Smooth muscle cell (in vitro differentiated cells): Measurements from ENCODE around the gene RNF130. TPM values are rescaled to one million over a fixed set of nuclear protein-coding genes. Genes with fewer than 3 reads are reported as not detected.

ENCODE experiments used
- DNase-seq: peaks from one replicate; lab custom pipeline; 2025; ENCODE audit not compliant: unreplicated experiment; lab: John Stamatoyannopoulos, UW
- H2AFZ ChIP-seq: fragments of 200-600 bp; sonication (generic); 2 replicates; pipeline ENCODE4 v1.6.0; 2016; ENCODE audit warnings: antibody characterized with exemption, low read depth, mild to moderate bottlenecking
- H3F3A ChIP-seq: fragments of 200-600 bp; sonication (generic); 2 replicates; pipeline ENCODE4 v1.6.0; 2017; ENCODE audit warnings: antibody characterized with exemption, low read depth
- H3K27ac ChIP-seq: fragments of 200-600 bp; sonication (generic); 2 replicates; pipeline ENCODE4 v1.5.1; 2016; ENCODE audit warnings: low read depth, mild to moderate bottlenecking
- H3K27me3 ChIP-seq: fragments of 200-600 bp; sonication (generic); 2 replicates; pipeline ENCODE4 v1.6.1; 2016; ENCODE audit warnings: low read depth, mild to moderate bottlenecking
- H3K36me3 ChIP-seq: fragments of 200-600 bp; sonication (generic); 2 replicates; pipeline ENCODE4 v1.5.1; 2016; ENCODE audit warnings: low read depth
- H3K4me1 ChIP-seq: fragments of 200-600 bp; sonication (generic); 2 replicates; pipeline ENCODE4 v1.5.1; 2016; ENCODE audit warnings: low read depth
- H3K4me2 ChIP-seq: fragments of 200-600 bp; sonication (generic); 2 replicates; pipeline ENCODE4 v1.6.0; 2016; ENCODE audit warnings: mild to moderate bottlenecking
- H3K4me3 ChIP-seq: fragments of 200-600 bp; sonication (generic); 2 replicates; pipeline ENCODE4 v1.5.1; 2016; ENCODE audit warnings: mild to moderate bottlenecking
- H3K79me2 ChIP-seq: fragments of 200-600 bp; sonication (generic); 2 replicates; pipeline ENCODE4 v1.6.0; 2016; ENCODE audit warnings: low read depth, mild to moderate bottlenecking
- H3K9ac ChIP-seq: fragments of 200-600 bp; sonication (generic); 2 replicates; pipeline ENCODE4 v1.6.0; 2016; ENCODE audit warnings: low read depth
- H3K9me3 ChIP-seq: fragments of 200-600 bp; sonication (generic); replicated peaks from 2 replicates; pipeline ENCODE4 v1.5.1; 2016; ENCODE audit warnings: low read depth
- H4K20me1 ChIP-seq: fragments of 200-600 bp; sonication (generic); 2 replicates; pipeline ENCODE4 v1.6.0; 2016; ENCODE audit warnings: low read depth
- CTCF ChIP-seq: fragments of 200-600 bp; sonication (generic); IDR thresholded peaks from 2 replicates; pipeline ENCODE4 v1.5.1; 2017; ENCODE audit warnings: borderline replicate concordance, mild to moderate bottlenecking, antibody characterized with exemption; ENCODE audit not compliant: insufficient read depth, poor library complexity, severe bottlenecking
- WGBS: methylation state at CpG from one replicate; pipeline ENCODE4 v1.1.7; 2016; ENCODE audit warnings: low lambda C conversion rate; 5-methylcytosine and 5-hydroxymethylcytosine counted together
- polyA plus RNA-seq: library from polyadenylated mRNA; unstranded; fragments of >200 nt; fragmentation: Nextera tagmentation; extraction: Ambion mirVana; gene quantifications from 2 replicates; pipeline ENCODE4 v1.2.1, GENCODE V29; 2016
- total RNA-seq: library from RNA; depleted of rRNA; stranded (reverse); fragments of >200 nt; gene quantifications from 2 replicates; pipeline ENCODE4 v1.2.3, GENCODE V29; 2014

The RNF130 gene
- total and polyA plus RNA-seq, 2 experiments from 2014 or later = 32.4 to 37.5 TPM

DNA sequence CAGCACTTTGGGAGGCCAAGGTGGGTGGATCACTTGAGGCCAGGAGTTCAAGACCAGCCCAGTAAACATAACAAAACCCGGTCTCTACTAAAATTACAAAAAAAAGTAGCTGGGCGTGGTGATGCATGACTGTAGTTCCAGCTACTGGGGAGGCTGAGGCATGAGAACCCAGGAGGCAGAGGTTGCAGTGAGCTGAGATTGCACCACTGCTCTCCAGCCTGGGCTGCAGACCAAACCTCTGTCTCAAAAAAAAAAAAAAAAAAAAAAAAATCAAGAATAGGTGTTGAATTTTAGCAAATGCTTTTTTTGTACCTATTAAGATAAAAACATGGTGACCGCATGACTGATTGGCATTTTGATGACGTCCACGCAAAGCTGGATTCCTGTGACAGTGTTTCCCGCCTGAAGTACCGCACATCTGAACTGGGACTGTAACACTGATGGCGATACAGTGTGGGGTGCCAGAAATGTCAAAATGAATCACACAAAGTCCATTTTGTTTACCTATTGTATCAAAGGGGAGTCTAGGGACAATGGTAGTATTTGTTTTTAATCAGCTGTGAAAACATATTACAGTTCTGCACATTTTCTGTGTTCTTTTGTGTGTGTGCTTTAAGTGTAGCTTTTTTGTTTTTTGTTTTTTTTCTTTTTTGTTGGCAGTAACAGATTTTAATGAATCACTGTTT is 140.6 kb downstream of the RNF130 start:
- Histone ChIP-seq H3K9ac (no peak overlapping the region), H4K20me1 (no peaks in the 10 kb centered on the region), H3K36me3 (no peaks in the 10 kb centered on the region), H3K9me3 (no peaks in the 10 kb centered on the region), H3K4me1 (no peaks in the 10 kb centered on the region), H3K27me3 (no peaks in the 10 kb centered on the region), H2AFZ (no peak overlapping the region), H3F3A (no peaks in the 10 kb centered on the region), H3K4me2 (no peak overlapping the region), H3K79me2 (no peaks in the 10 kb centered on the region), H3K27ac (no peak overlapping the region), H3K4me3 (no peak overlapping the region)
- TF ChIP-seq CTCF = no peak
- 94% methylated on average over 8 of the region's 8 CpGs for WGBS
- DNase-seq = no peak

DNA sequence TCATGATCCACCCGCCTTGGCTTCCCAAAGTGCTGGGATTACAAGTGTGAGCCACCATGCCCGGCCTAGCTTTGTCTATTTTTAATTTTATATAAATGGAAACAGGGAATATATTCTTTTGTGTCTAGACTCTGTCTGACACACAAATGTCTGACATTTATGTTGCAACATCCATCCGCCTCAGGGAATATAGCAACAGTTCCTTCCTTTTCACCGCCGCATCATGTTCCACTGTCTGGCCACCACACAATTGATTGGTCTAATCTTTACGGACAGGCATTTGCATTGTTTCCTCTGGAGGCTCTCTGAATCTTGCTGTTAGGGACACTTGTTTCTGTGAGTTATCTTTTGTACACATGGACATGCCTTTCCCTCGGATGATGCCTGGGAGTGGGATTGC is 143.7 kb downstream of the RNF130 start:
- no peak for TF ChIP-seq CTCF
- Histone ChIP-seq H3K36me3 (no peaks in the 10 kb centered on the region), H3K4me1 (no peaks in the 10 kb centered on the region), H3K27me3 (no peaks in the 10 kb centered on the region), H3K9me3 (no peaks in the 10 kb centered on the region), H3K79me2 (no peaks in the 10 kb centered on the region), H3F3A (no peaks in the 10 kb centered on the region), H3K9ac (no peak overlapping the region), H4K20me1 (no peaks in the 10 kb centered on the region), H3K4me2 (no peak overlapping the region), H2AFZ (no peak overlapping the region), H3K27ac (no peak overlapping the region), H3K4me3 (no peak overlapping the region)
- DNase-seq = no peak
- WGBS = 97% methylated on average over 7 of the region's 7 CpGs

DNA sequence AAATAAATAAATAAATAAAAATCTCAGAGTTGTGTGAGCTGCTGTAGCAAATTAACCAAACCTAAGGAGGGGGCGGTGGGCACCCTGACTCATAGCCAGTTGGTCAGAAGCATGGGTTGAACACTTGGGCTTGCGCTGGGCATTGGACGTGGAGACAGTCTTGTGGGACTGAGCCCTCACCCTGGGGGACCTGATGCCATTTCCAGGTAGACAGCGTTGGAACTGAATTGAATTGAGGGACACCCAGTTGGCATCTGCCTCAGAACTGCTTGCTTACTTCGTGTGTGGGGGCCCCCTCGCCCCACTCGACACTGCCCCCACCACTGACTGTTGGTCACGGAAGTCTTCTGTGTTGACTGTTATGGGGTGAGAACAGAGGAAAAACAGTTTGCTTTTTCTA is 144.9 kb downstream of the RNF130 start:
- no peaks in the 10 kb centered on the region for H3K27me3 ChIP-seq
- H4K20me1 ChIP-seq = no peaks in the 10 kb centered on the region
- H3K4me2 ChIP-seq = no peak overlapping the region
- no peak for DNase-seq
- H3K9ac ChIP-seq = no peak overlapping the region
- no peak for TF ChIP-seq CTCF
- no peaks in the 10 kb centered on the region for H3K9me3 ChIP-seq
- H3K27ac ChIP-seq = no peak overlapping the region
- H3K4me1 ChIP-seq = no peaks in the 10 kb centered on the region
- H2AFZ ChIP-seq = no peak overlapping the region
- WGBS = 90% methylated on average over 8 of the region's 8 CpGs
- H3K4me3 ChIP-seq = no peak overlapping the region
- H3K36me3 ChIP-seq = no peaks in the 10 kb centered on the region
- H3F3A ChIP-seq = no peaks in the 10 kb centered on the region
- no peaks in the 10 kb centered on the region for H3K79me2 ChIP-seq

DNA sequence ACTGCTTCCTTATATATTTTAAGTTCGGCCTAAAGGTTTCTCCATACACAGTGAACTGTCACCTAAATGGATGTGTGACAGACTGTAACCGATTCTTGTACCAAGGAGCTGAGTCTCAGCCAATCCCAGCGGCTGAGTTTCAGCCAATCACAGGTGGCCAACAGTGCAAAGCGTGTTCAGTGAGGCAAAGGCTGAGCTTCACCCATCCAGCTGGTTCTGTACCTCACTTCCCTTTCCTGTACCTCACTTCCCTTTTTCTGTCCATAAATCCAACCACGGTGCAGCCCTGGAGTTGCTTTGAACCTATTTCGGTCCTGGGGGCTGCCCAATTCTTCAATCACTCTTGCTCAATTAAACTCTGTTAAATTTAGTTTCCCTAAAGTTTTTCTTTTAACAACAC is 148.1 kb downstream of the RNF130 start:
- DNase-seq = no peak
- Histone ChIP-seq H3K4me1 (no peaks in the 10 kb centered on the region), H3K27me3 (no peaks in the 10 kb centered on the region), H2AFZ (no peak overlapping the region), H3K79me2 (no peaks in the 10 kb centered on the region), H3K27ac (no peak overlapping the region), H3K36me3 (no peaks in the 10 kb centered on the region), H3K4me3 (no peak overlapping the region), H3K9me3 (no peaks in the 10 kb centered on the region), H3F3A (no peaks in the 10 kb centered on the region), H3K4me2 (no peak overlapping the region), H4K20me1 (no peaks in the 10 kb centered on the region), H3K9ac (no peak overlapping the region)
- WGBS = 94% methylated on average over 6 of the region's 6 CpGs
- TF ChIP-seq CTCF = no peak
